ENCODE results near the gene RPS6KA3.

- TF ChIP-seq POLR2A (IDR thresholded peaks at IDR 0.05): no peak
- TF ChIP-seq CTCF (IDR thresholded peaks at IDR 0.05 in 8 of 11, conservative IDR thresholded peaks at IDR 0.05 in 3 of 11): no peak
Measured at GRCh38 chrX:20215565-20215964, 51.1 kb downstream of the RPS6KA3 start.

Data from spleen (tissue), 7 donors.